ENCODE measurements around the gene BANF2.
A peak's percentile ranks its signal among the peaks of the same experiment; 100 is the strongest.

BANF2 gene

GRCh38 chr20:17664025-17664633, 35.6 kb upstream of the BANF2 start:
- no peak for DNase-seq

GRCh38 chr20:17665756-17666155, 34.0 kb upstream of the BANF2 start:
- no peak for DNase-seq

DNA sequence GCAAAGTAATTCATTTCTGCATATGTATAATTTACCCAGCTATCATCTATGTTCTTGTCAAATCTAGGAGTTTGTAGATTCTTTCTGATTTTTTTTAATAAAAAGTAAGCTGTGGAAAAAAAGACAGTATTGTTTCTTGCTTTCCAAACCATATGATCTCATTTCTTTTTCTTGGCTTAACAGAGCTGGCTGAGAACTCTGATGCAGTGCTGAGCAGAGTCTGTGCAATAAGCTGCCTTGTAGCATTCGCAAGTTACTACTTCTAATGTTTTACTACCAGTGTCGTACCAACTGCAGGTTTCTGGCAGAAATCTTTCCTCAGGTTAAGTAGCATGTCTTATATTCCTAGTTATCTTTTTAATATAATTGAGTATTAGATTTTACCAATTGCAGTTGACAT, 33.3 kb upstream of the BANF2 start:
- DNase-seq: no peak

- no peak for DNase-seq
Measured at GRCh38 chr20:17667445-17667844, 32.3 kb upstream of the BANF2 start.

- DNase-seq: no peak
Measured at GRCh38 chr20:17668432-17668831, 31.3 kb upstream of the BANF2 start.

- DNase-seq: no peak
Measured at GRCh38 chr20:17669306-17669931, 30.3 kb upstream of the BANF2 start.

GRCh38 chr20:17671011-17671410, 28.8 kb upstream of the BANF2 start:
- DNase-seq: no peak

GRCh38 chr20:17671565-17671964, 28.2 kb upstream of the BANF2 start:
- no peak for DNase-seq

- no peak for DNase-seq
Measured at GRCh38 chr20:17673084-17673483, 26.7 kb upstream of the BANF2 start.

DNA sequence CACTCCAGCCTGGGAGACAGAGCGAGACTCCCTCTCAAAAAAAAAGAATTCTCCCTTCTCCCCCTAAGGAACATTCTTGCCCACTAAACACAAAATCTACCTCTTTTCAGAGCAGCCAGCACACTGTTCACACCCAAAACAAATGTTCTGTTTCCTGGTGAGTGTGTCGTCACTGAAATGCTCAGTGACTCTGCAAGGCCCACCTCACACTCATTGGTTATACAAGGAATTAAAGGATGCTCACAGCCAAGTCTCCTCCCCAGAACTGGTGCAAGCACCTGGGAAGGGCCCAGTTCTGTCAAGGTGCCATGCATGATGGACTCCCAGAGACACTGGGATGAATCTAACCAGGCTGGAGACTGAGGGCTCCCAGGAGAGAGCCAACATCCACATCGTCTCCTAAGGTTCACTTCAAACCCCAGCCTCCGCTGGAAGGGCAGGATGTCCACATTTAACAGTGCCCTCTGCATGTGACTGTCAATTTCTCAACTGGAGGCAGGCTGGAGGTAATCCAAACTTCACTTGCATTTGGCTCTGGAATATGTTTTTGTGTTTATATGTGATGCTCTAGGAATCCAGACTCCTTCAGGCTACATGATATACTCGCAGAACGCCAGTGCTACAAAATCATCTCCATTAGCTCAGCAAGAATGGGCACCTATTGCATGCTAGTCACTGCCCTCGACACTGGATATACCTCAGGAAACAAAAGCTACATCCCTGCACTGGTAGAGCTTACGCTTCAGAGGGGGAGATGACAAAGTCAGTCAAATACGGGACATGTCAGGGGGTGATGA, 24.8 kb upstream of the BANF2 start:
- no peak for DNase-seq

GRCh38 chr20:17675519-17676377, 24.0 kb upstream of the BANF2 start:
- no peak for DNase-seq

- DNase-seq: no peak
Measured at GRCh38 chr20:17676378-17676759, 23.4 kb upstream of the BANF2 start.

GRCh38 chr20:17676942-17677341, 22.8 kb upstream of the BANF2 start:
- no peak for DNase-seq

DNA sequence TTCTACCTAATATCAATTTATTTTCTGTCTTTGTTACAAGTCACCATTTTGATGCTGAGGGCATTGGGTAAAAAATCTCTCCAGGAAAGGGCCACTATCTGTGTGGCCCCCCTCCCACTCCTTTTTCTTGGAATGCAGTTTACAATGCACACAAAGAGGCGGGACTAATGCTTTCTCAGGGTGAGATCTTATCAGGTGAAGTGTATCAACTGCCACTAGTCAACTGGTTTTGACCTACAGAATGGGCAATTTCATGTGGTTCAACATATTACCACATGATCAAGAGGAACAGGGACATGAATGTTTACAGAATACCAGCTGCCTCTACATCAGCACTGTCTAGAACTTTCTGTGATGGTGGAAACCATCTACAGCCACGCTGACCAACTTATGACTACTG, 21.5 kb upstream of the BANF2 start:
- no peak for DNase-seq

DNA sequence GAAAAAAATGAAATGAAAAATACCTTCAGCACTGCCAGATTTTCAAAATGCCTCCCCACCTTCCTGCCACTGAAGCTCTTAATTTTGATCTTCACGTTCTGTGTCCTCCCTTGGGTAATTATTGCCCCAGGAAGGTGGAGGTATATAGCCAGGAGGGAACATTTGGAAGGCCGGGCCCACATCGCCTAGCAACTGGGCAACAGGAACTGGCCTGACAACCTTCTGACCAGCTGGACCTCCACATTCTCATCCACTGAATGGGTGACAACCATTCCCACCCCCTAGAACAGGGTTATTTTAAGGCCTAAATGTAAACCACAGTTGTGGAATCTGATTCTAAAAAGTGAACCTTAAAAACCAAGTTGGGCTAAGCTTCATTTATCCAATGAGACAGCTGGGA, 20.9 kb upstream of the BANF2 start:
- DNase-seq: no peak

DNA sequence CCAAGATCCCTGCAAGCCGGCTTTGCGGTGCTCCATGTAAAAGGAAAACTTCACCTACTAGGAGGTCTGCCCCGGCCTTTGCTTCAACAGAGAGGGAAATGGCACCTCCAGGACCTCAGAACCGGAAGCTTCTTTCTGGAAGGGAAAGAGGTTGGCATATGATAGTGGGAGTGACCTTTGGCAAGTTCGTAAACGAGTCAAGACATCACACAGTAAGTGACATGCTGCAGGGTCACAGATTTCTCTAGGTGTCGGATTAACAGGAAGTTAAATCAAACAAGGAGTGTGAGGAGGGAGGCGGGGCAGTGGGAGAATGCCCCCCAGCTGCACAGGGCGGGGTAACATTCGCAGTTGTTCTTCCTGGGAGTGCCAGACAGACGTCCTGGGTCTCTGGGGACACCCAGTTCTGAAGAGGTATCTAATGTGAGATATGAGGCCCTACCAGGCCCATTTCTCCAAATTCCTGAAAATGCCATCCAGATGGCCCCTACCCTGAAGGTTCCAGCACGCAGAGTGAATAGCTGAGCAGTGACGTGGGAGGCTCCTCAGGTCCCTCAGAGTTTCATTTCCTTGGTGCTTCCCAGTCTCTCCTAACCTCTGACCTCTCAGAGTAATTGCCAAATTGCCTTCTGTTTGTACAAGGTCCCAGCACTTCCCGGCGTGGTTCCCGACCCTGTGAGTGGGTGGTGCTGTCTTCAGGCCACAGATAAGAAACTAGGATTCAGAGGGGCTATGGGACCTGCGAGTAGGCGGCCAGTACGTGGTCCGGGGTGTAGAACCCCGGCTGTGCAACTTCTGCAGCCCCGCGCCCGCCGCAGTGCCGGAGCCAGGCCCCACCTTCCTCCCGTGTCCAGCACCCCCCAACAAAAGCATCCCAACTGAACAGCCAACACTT, 19.6 kb upstream of the BANF2 start:
- peak; percentile 27 for DNase-seq

- DNase-seq: peak; percentile 77
Measured at GRCh38 chr20:17680836-17681725, 18.7 kb upstream of the BANF2 start.

DNA sequence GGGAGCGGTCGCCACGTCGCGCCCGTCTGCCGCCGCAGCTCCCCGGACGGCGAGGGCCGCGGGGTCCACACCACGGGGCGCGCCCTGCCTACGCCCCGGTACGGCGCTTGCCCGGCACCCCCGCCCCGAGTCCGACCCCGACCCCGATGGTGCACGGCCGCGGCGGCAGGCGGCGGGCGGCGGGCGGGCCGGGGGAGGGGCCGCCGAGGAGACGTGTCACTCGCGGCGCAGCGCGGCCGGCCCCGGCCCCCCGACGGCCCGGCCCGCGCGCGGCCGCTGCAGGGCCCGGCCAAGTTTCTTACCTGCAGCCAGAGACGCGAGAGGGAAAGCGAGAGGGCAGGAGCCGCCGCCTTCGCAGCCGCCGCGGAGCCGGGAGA, 18.1 kb upstream of the BANF2 start:
- no peak for DNase-seq

- DNase-seq: peak; percentile 98
Measured at GRCh38 chr20:17682103-17682888, 17.5 kb upstream of the BANF2 start, which contains the start of gene RRBP1. RRBP1 (minus strand) TSS chr20:17682242; CDS start chr20:17660507, 21,735 bp downstream.

- DNase-seq: no peak
Measured at GRCh38 chr20:17682889-17683198, 16.9 kb upstream of the BANF2 start.
